Measurements from ENCODE around the gene KCNIP3. TPM values are rescaled to one million over a fixed set of nuclear protein-coding genes. Genes with fewer than 3 reads are reported as not detected.
A peak's percentile ranks its signal among the peaks of the same experiment; 100 is the strongest.
"Not testable (repeated sequence)": the region's sequence is repeated elsewhere in the genome, so short reads cannot be mapped to it uniquely, and the experiment has no call there.

Gene KCNIP3
- total and polyA plus RNA-seq, 8 donors = 3.5 to 7.5 (median 3.6) TPM

- TF ChIP-seq CTCF (IDR thresholded peaks at IDR 0.05) = no peak
- Histone ChIP-seq H3K4me3 (no peak overlapping the region), H3K27me3 (no peaks in the 10 kb centered on the region), H3K36me3 (no peaks in the 10 kb centered on the region), H3K27ac (no peak overlapping the region), H3K4me1 (no peaks in the 10 kb centered on the region), H3K9me3 (no peaks in the 10 kb centered on the region)
- DNase-seq (peak in 1 of 6 donors; percentile 5), ATAC-seq (no peak), FAIRE-seq (no peak)
- WGBS, 2 donors = 86 to 92% methylated on average over 17 of the region's 17 CpGs
- intact Hi-C loops (cut with DNase I) = no loop called here
These were observed 80.3 kb downstream of the KCNIP3 start for GRCh38 chr2:95377216-95378123.

- H3K27me3 ChIP-seq; H3K4me3 ChIP-seq; DNase-seq; H3K4me1 ChIP-seq; H3K36me3 ChIP-seq; H3K9me3 ChIP-seq; H3K27ac ChIP-seq; intact Hi-C loops (cut with DNase I); ATAC-seq; FAIRE-seq: not testable (repeated sequence)
- 94 to 98% methylated on average over 7 of the region's 7 CpGs for WGBS, 2 donors
These were observed 81.1 kb downstream of the KCNIP3 start for GRCh38 chr2:95378281-95378680.

DNA sequence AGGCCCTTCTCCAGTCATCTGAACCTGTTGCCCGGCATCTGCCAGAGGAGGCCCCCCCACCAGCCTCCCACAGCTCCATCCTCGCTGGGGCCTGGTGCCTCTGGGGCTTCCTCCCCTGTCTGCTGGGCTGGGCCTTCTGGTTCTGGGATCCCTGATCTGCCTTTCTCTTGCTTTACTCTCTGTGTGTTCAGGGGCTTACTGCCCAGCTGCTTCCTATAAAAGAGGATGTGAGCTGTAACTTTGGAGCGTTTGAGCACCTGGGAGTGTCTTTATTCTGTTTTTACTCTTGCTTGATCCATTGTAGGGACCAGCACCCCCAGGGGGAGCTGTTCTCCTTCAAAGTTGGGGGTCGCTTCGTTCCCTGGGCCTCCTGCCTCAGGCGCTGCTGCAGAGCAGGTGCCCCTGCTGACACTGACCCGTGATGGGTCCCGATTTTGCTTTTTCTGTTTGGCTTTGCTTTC lies 82.3 kb downstream of the KCNIP3 start:
- no peaks in the 10 kb centered on the region for H3K9me3 ChIP-seq
- H3K36me3 ChIP-seq = no peaks in the 10 kb centered on the region
- WGBS, 2 donors = 68 to 72% methylated on average over 8 of the region's 8 CpGs
- intact Hi-C loops (cut with DNase I) = no loop called here
- no peaks in the 10 kb centered on the region for H3K27me3 ChIP-seq
- H3K4me1 ChIP-seq = no peaks in the 10 kb centered on the region
- FAIRE-seq (no peak), ATAC-seq (no peak), DNase-seq (peak in 1 of 6 donors; percentile 4)
- H3K27ac ChIP-seq = no peak overlapping the region
- no peak overlapping the region for H3K4me3 ChIP-seq
- TF ChIP-seq CTCF (IDR thresholded peaks at IDR 0.05) = no peak

DNA sequence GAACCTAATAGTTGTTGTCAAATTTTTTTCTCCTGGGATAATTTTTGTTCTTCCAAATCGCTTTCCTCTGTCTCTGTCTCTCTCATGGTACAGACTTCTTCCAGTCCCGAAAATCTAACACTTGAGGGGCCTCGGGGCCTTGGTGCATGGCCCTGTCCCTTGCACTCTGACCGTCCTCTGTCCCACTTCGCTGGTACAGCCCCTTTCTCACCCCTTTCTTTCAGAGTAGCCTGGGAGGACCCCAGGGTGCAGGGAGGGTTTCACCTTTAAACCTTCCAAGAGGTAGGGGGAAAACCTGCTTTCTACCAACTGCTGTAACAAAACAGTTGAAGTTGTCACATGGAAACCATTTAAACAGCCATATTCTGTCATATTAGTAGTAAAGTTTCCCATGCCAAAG lies 83.1 kb downstream of the KCNIP3 start:
- intact Hi-C loops (cut with DNase I) = no loop called here

GRCh38 chr2:95380731-95381130 lies 83.6 kb downstream of the KCNIP3 start:
- Histone ChIP-seq H3K9me3 (no peaks in the 10 kb centered on the region), H3K36me3 (no peaks in the 10 kb centered on the region), H3K4me3 (no peak overlapping the region), H3K27me3 (no peaks in the 10 kb centered on the region), H3K27ac (no peak overlapping the region), H3K4me1 (no peaks in the 10 kb centered on the region)
- no peak for TF ChIP-seq CTCF (IDR thresholded peaks at IDR 0.05)
- intact Hi-C loops (cut with DNase I) = no loop called here
- ATAC-seq (no peak), DNase-seq (peak in 1 of 6 donors; percentile 1), FAIRE-seq (no peak)
- WGBS, 2 donors = 87% methylated on average over 5 of the region's 5 CpGs

More for the DNA sequence above, 83.1 kb downstream of the KCNIP3 start:
- FAIRE-seq = no peak
- no peaks in the 10 kb centered on the region for H3K27me3 ChIP-seq
- no peak overlapping the region for H3K4me3 ChIP-seq
- no peak for ATAC-seq
- H3K27ac ChIP-seq = no peak overlapping the region
- WGBS, 2 donors = 74 to 76% methylated on average over 5 of the region's 5 CpGs
- DNase-seq = no peak
- no peaks in the 10 kb centered on the region for H3K4me1 ChIP-seq
- TF ChIP-seq CTCF (IDR thresholded peaks at IDR 0.05) = no peak
- H3K36me3 ChIP-seq = no peaks in the 10 kb centered on the region
- no peaks in the 10 kb centered on the region for H3K9me3 ChIP-seq

Data from pancreas (tissue), 10 donors.